Activated CD8-positive, alpha-beta T cell treated with anti-CD3 and anti-CD28 coated beads for 36 hours (primary cell): ENCODE results near the gene UBL7. TPM values are rescaled to one million over a fixed set of nuclear protein-coding genes. Genes with fewer than 3 reads are reported as not detected.

ENCODE experiments used
- ATAC-seq: fragments of 200-7000 bp; cut with Tn5 transposase; one replicate; pipeline ENCODE4 v1.10.0; 2021; ENCODE audit warnings: mild to moderate bottlenecking, moderate library complexity
- CTCF ChIA-PET: fragments of 350-600 bp; sonication (Branson Sonifier 250); formaldehyde crosslinking; loops from one replicate; lab custom pipeline; 2021; ENCODE audit warnings: antibody characterized with exemption; lab: Charles Lee
- POLR2A ChIA-PET: fragments of 350-600 bp; sonication (Branson Sonifier 250); formaldehyde crosslinking; loops from one replicate; lab custom pipeline; 2021; ENCODE audit warnings: antibody characterized with exemption; lab: Charles Lee
- DNase-seq: peaks from one replicate; pipeline ENCODE4 v3.0.0-alpha.2; 2020
- H3K27ac Mint-ChIP-seq: one replicate; pipeline ENCODE4 v1.8.0; 2021; ENCODE audit warnings: mild to moderate bottlenecking, mixed read lengths
- H3K27me3 Mint-ChIP-seq: one replicate; pipeline ENCODE4 v1.8.0; 2021; ENCODE audit warnings: mixed read lengths
- H3K36me3 Mint-ChIP-seq: one replicate; pipeline ENCODE4 v1.8.0; 2021; ENCODE audit warnings: low read depth, mixed read lengths
- H3K4me1 Mint-ChIP-seq: one replicate; pipeline ENCODE4 v1.8.0; 2021; ENCODE audit warnings: low read depth, mixed read lengths
- H3K4me3 Mint-ChIP-seq: one replicate; pipeline ENCODE4 v1.8.0; 2021; ENCODE audit warnings: mild to moderate bottlenecking, moderate library complexity, mixed read lengths
- H3K9me3 Mint-ChIP-seq: one replicate; pipeline ENCODE4 v1.8.0; 2021; ENCODE audit warnings: mixed read lengths
- CTCF ChIP-seq: fragments of 200-600 bp; IDR thresholded peaks from one replicate; pipeline ENCODE4 v1.8.0; 2022; ENCODE audit warnings: antibody characterized with exemption, mild to moderate bottlenecking
- intact Hi-C: fragments of 100-400 bp; cut with micrococcal nuclease; formaldehyde crosslinking; loops from one replicate; pipeline ENCODE4 v1.10.0; 2022
- total RNA-seq, 2 experiments: library from RNA; stranded (reverse); gene quantifications; one replicate each; pipeline ENCODE4 v1.2.3, GENCODE V29; 2021

UBL7 gene
- total RNA-seq, 2 experiments from 2014 or later: 48.8 to 53.3 TPM

GRCh38 chr15:74408815-74409214 lies 52.1 kb downstream of the UBL7 start:
- no peaks in the 10 kb centered on the region for H3K9me3 Mint-ChIP-seq
- intact Hi-C loops: no loop called here
- peak overlapping the region; percentile 35 for H3K27ac Mint-ChIP-seq
- ATAC-seq (no peak), DNase-seq (no peak)
- peaks cover 30% of the 10 kb centered on the region for H3K36me3 Mint-ChIP-seq
- no peaks in the 10 kb centered on the region for H3K27me3 Mint-ChIP-seq
- H3K4me1 Mint-ChIP-seq: peaks cover 34% of the 10 kb centered on the region
- CTCF ChIA-PET: interaction anchor here (1.0 kb wide), 1 partner anchor 34 kb away, joined by 3 read pairs; no protein-coding TSS in a partner anchor
- POLR2A ChIA-PET: interaction anchor here (1.1 to 1.3 kb wide), 2 partner anchors 9 to 106 kb away, joined by 3 to 4 read pairs; no protein-coding TSS in a partner anchor
- no peak for TF ChIP-seq CTCF
- no peak overlapping the region for H3K4me3 Mint-ChIP-seq

GRCh38 chr15:74408385-74408784 lies 52.6 kb downstream of the UBL7 start:
- TF ChIP-seq CTCF: no peak
- Mint-ChIP-seq H3K4me1 (peaks cover 39% of the 10 kb centered on the region), H3K27ac (peak overlapping the region; percentile 35), H3K4me3 (no peak overlapping the region), H3K27me3 (no peaks in the 10 kb centered on the region), H3K36me3 (peaks cover 28% of the 10 kb centered on the region), H3K9me3 (no peaks in the 10 kb centered on the region)
- DNase-seq (no peak), ATAC-seq (no peak)
- ChIA-PET POLR2A (interaction anchor here (1.1 to 1.3 kb wide), 2 partner anchors 8 to 106 kb away, joined by 3 to 4 read pairs; no protein-coding TSS in a partner anchor), CTCF (no interaction called here)
- intact Hi-C loops: no loop called here

- H3K36me3 Mint-ChIP-seq: peaks cover 18% of the 10 kb centered on the region
- ChIA-PET CTCF (interaction anchor here (1.3 to 2.3 kb wide), 4 partner anchors 12 to 32 kb away, joined by 4 to 6 read pairs (median 4); no protein-coding TSS in a partner anchor), POLR2A (interaction anchor here (1.0 to 1.2 kb wide), 3 partner anchors 13 to 53 kb away, joined by 4 read pairs; partner anchors contain the start of gene UBL7)
- no peak overlapping the region for H3K4me3 Mint-ChIP-seq
- peaks cover 48% of the 10 kb centered on the region for H3K4me1 Mint-ChIP-seq
- no peak for DNase-seq
- no peak for TF ChIP-seq CTCF
- no peak for ATAC-seq
- intact Hi-C loops: no loop called here
- no peaks in the 10 kb centered on the region for H3K27me3 Mint-ChIP-seq
- H3K9me3 Mint-ChIP-seq: no peaks in the 10 kb centered on the region
- peak overlapping the region; percentile 34 for H3K27ac Mint-ChIP-seq
These were observed 53.8 kb downstream of the UBL7 start for GRCh38 chr15:74406992-74407705.

GRCh38 chr15:74406517-74406916 lies 54.4 kb downstream of the UBL7 start:
- CTCF ChIA-PET: interaction anchor here (1.0 to 2.3 kb wide), 5 partner anchors 13 to 33 kb away, joined by 4 to 6 read pairs (median 4); no protein-coding TSS in a partner anchor
- TF ChIP-seq CTCF: no peak

GRCh38 chr15:74405823-74406222 lies 55.1 kb downstream of the UBL7 start:
- Mint-ChIP-seq H3K9me3 (no peaks in the 10 kb centered on the region), H3K4me3 (no peak overlapping the region), H3K36me3 (peaks cover 11% of the 10 kb centered on the region), H3K4me1 (peaks cover 61% of the 10 kb centered on the region), H3K27ac (peak overlapping the region; percentile 18), H3K27me3 (no peaks in the 10 kb centered on the region)
- DNase-seq (no peak), ATAC-seq (no peak)
- no peak for TF ChIP-seq CTCF
- ChIA-PET CTCF (interaction anchor here (0.6 to 2.3 kb wide), 5 partner anchors 23 to 34 kb away, joined by 3 to 6 read pairs (median 4); no protein-coding TSS in a partner anchor), POLR2A (interaction anchor here (1.2 to 7.9 kb wide), 5 partner anchors 15 to 55 kb away, joined by 3 to 141 read pairs (median 4); partner anchors contain the start of gene UBL7)
- intact Hi-C loops: no loop called here

More at GRCh38 chr15:74406517-74406916, 54.4 kb downstream of the UBL7 start:
- ATAC-seq (no peak), DNase-seq (no peak)
- POLR2A ChIA-PET: interaction anchor here (1.2 to 1.5 kb wide), 4 partner anchors 14 to 54 kb away, joined by 3 to 4 read pairs (median 4); partner anchors contain the start of gene UBL7
- intact Hi-C loops: no loop called here
- Mint-ChIP-seq H3K4me1 (peaks cover 54% of the 10 kb centered on the region), H3K27me3 (no peaks in the 10 kb centered on the region), H3K4me3 (no peak overlapping the region), H3K27ac (peak overlapping the region; percentile 5), H3K9me3 (no peaks in the 10 kb centered on the region), H3K36me3 (peaks cover 13% of the 10 kb centered on the region)
